Epidermal melanocyte (primary cell): ENCODE results near the gene TBC1D5.
"Not testable (repeated sequence)": the region's sequence is repeated elsewhere in the genome, so short reads cannot be mapped to it uniquely, and the experiment has no call there.

Experiments used
- DNase-seq: peaks from one replicate; pipeline ENCODE4 v3.0.0; 2011; ENCODE audit warnings: low spot score; ENCODE audit not compliant: insufficient read length

The TBC1D5 gene

DNA sequence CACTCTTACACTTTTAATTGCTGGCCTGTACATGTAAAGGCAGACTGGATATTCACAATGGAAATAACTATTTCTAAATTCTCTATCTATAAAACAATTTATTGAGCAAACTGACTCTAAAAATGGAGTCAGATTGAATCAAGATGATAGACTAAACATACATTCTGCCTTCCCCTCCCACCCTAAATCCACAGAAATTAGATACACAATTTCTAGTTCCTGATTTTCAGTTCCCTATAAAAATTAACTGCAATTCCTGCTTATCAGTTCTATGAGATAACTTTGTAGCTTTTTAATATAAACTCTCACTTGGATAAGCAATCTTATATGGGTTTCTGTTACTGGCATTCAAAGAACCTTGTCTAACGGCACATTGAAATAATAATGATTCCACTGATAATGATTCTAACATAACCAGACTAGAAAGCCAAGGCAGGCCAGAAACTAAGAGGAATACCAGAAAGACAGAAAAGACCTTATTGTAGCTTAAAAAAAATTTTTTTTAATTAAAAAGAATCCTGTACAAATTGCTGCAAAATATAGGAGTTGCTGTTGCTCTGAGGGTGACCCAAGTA is 33.1 kb downstream of the TBC1D5 start:
- DNase-seq, result no peak

- no peak for DNase-seq
These were observed 34.5 kb downstream of the TBC1D5 start for GRCh38 chr3:17707813-17708543.

DNA sequence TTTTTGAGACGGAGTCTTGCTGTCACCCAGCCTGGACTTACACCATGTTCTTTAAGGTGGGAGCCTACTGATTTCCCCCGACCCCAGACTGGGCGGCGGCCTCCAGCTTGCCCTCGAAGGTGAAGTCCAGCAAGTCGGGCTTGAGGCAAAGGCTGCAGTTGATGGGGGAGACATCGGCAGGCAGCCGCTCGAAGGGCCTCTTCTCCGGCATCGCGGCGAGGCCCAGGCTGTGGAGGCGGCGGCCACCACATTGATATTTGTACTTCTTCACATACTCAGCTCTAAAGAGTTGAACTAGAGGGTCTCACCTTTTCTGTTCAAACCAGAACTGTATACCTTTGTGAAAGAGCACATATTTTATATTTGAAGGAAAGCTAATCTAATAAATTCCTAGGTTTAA is 36.4 kb downstream of the TBC1D5 start:
- DNase-seq, result not testable (repeated sequence)

- not testable (repeated sequence) for DNase-seq
These were observed 42.6 kb downstream of the TBC1D5 start for GRCh38 chr3:17699815-17700214.

DNA sequence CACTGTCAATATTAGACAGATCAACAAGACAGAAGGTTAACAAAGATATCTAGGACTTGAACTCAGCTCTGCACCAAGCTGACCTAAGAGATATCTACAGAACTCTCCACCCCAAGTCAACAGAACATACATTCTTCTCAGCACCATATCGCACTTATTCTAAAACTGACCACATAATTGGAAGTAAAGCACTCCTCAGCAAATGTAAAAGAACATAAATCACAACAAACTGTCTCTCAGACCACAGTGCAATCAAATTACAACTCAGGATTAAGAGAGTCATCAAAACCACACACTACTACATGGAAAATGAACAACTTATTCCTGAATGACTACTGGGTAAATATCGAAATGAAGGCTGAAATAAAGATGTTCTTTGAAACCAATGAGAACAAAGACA is 46.8 kb downstream of the TBC1D5 start:
- not testable (repeated sequence) for DNase-seq

- DNase-seq, result not testable (repeated sequence)
These were observed 48.8 kb downstream of the TBC1D5 start for GRCh38 chr3:17693670-17693999.

DNA sequence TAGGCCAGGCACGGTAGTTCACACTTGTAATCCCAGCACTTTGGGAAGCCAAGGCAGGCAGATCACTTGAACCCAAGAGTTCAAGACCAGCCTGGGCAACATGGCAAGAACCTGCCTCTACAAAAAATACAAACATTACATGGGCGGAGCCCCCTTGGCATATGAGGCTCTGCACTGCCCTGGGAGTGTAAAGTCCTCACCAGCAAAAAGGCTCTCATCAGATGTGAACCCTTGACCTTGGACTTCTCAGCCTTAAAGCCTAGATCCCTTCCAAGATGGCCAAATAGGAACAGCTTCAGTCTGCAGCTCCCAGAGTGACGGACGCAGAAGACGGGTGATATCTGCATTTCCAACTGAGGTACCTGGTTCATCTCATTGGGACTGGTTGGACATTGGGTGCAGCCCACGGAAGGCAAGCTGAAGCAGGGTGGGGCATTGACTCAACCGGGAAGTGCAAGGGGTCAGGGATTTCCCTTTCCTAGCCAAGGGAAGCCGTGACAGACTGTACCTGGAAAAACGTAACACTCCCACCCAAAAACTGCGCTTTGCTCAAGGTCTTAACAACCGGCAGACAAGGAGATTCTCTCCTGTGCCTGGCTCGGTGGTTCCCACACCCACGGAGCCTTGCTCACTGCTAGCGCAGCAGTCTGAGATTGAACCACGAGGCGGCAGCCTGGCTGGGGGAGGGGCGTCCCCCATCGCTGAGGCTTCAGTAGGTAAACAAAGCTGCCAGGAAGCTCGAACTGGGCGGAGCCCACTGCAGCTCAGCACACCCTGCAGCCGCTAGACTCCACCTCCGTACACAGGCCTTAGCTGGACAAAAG is 49.4 kb downstream of the TBC1D5 start:
- not testable (repeated sequence) for DNase-seq

- no peak for DNase-seq
These were observed 54.9 kb downstream of the TBC1D5 start for GRCh38 chr3:17687566-17687965.

- no peak for DNase-seq
These were observed 55.8 kb downstream of the TBC1D5 start for GRCh38 chr3:17686613-17687012.

DNA sequence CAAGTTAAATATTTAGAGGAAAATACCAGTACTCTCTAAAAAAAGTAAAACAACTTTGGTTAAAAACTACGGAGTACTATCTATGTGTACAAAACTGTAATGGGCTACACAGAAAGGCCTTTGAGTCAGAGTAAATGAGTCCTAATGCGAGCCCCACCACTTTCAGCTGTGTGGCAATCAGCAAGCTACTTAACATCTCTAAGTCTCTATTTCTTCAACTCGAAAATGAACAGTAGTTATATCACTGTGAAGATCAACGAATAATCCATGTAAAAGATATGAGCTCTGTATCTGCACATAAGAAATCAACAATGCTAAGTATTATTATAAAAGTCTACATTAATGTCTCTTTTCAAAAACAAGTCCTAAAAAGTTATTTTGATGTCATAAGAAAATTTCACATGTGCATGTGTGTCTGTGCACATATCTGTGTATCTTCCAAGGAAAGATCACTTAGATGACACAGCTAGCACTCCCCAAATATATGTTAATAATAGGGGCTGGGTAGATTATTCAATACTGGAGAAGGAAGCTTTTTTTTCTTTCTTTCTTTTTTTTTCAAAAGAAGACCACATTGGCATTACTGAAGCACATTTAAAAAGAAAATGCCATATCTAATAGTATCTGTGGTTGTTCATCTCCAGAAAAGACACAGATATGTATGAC is 58.8 kb downstream of the TBC1D5 start:
- DNase-seq, result no peak

DNA sequence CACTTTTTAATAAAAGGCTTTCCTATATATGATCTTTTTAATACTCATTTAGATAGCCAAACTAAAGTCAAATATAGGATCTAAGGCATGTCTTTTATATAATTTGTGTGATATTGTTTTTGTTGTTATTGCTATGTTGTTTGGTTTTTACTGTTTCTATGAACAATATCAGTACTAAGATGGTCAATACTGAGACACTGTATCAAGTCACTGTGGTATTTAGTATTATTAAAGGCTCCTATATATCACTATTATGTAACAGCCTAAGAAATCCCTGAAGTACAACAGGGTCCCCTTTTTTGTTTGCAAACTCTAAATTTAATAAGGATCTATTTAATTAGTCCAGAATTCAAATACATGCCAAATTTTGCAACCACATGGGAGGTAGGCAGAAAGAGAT is 61.9 kb downstream of the TBC1D5 start:
- DNase-seq, result no peak

DNA sequence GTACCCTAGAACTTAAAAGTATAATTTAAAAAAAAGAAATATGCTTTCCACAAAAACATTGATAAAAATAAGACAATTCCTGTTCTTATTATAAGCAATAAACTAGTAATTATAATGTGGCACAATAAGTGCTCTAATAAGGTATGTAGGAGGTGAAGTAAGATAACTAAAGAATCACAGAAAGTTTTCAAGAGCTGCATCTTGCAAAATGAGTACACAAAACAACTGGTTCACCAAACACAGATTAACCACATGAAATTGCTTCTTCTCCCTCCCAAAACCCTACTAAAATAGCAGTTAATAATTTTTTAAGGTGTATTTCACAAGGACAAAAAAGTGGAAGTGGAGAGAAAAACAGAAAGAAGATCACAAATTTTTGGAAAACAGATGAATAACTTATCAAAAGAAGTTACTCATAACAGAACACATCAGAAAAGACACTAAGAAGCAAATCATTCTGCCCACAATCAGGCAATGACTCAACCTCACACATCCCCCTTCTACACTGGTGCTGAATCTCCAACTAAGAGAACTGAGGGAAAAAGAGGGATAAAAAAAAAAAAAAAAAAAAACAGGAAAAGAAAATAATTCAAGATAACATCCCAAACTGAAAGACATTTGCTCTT is 64.2 kb downstream of the TBC1D5 start:
- DNase-seq, result no peak

- DNase-seq, result no peak
These were observed 68.2 kb downstream of the TBC1D5 start for GRCh38 chr3:17674082-17674686.

GRCh38 chr3:17672506-17672905 is 69.9 kb downstream of the TBC1D5 start:
- DNase-seq, result peak; percentile 26

GRCh38 chr3:17670749-17671148 is 71.7 kb downstream of the TBC1D5 start:
- DNase-seq, result no peak

DNA sequence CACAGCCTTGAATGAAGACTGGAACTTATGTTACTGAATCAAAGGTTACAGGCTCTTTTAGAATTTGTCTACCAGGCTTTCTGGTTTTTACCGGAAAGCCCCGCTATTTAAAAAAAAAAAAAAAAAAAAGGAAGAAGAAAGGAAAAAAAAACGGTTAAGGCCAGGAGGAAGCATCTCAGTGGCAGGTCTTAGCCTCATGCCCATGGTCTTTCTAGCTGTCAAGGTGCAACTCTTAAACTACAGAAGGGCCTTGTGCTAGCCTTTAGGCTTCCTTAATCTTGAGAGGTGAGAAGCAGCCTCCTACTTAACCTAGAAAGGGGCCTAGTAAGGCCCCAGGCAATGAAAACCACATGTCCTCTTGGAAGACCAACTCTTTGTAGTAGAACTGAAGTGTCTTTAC is 77.5 kb downstream of the TBC1D5 start:
- DNase-seq, result no peak

- DNase-seq, result no peak
These were observed 86.2 kb downstream of the TBC1D5 start for GRCh38 chr3:17656264-17656663.

- no peak for DNase-seq
These were observed 86.7 kb downstream of the TBC1D5 start for GRCh38 chr3:17655743-17656142.

GRCh38 chr3:17649748-17650147 is 92.7 kb downstream of the TBC1D5 start:
- not testable (repeated sequence) for DNase-seq

DNA sequence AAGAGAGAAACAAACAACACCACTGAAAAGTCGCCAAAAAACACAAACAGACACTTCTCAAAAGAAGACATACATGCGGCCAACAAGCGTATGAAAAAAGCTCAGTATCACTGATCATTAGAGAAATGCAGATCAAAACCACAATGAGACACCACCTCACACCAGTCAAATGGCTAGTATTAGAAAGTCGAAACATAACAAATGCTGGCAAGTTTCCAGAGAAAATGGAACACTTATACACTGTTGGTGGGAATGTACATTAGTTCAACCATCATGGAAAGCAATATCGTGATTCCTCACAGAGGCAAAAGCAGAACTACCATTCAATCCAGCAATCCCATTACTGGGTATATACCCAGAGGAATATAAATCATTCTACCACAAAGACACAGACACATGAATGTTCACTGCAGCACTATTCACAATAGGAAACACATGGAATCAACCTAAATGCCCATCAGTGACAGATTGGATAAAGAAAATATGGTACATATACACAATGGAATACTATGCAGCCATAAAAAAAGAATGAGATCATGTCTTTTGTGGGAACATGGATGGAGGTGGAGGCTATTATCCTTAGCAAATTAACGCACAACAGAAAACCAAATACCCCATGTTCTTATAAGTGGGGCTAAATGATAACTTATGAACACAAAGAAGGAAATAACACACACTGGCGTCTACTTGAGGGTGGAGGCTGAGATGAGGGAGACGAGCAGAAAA is 93.6 kb downstream of the TBC1D5 start:
- not testable (repeated sequence) for DNase-seq
